ENCODE data around the gene PTGS1.
"Not testable (repeated sequence)": the region's sequence is repeated elsewhere in the genome, so short reads cannot be mapped to it uniquely, and the experiment has no call there.

PTGS1 gene

DNA sequence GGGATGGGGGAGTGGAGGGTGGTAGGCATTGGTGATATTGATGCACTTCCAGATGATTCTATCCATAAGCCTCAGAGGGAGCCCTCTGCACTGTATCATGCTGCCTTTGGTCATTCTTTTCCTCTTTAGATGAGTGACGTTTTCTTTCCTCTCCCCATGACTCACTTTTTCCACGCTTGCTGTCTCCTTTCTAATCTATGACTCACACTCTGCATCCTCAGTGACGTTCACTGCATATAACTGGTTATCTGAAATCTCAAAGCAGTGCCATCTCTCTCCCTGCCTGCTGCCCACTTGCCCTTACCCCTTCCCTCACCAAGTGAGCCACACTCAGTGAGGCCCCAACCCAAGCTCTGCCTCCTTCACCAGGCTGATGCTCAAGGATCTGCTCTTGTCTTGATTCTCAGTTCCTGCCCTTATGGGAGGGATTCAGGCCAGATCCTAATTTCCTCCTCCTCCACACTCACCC lies 31.6 kb downstream of the PTGS1 start:
- no peak overlapping the region for H3K9ac ChIP-seq (ENCODE audit: low read length)
- H3K9me3 ChIP-seq (ENCODE audit: insufficient read depth, low read length), result no peaks in the 10 kb centered on the region
- no peak overlapping the region for H3K4me3 ChIP-seq (ENCODE audit: insufficient read depth, low read length, poor library complexity, severe bottlenecking)
- no peaks in the 10 kb centered on the region for H3K27me3 ChIP-seq (ENCODE audit: low read length)
- H3F3A ChIP-seq (ENCODE audit: insufficient read depth), result no peaks in the 10 kb centered on the region
- no peaks in the 10 kb centered on the region for H3K9me2 ChIP-seq (replicated peaks; ENCODE audit: insufficient read depth, low read length)
- no peaks in the 10 kb centered on the region for H3K79me2 ChIP-seq (ENCODE audit: insufficient read depth, low read length)
- no peak overlapping the region for H3K27ac ChIP-seq (ENCODE audit: low read depth, low read length)
- no peaks in the 10 kb centered on the region for H4K20me1 ChIP-seq (ENCODE audit: low read depth, low read length)
- no peak for TF ChIP-seq CTCF (IDR thresholded peaks at IDR 0.05; ENCODE audit: insufficient read depth, low read length, poor library complexity, severe bottlenecking)
- TF ChIP-seq EZH2phosphoT487 (conservative IDR thresholded peaks at IDR 0.05; ENCODE audit: low read length), result no peak
- no peaks in the 10 kb centered on the region for H3K36me3 ChIP-seq (ENCODE audit: low read length)
- no peak overlapping the region for H2AFZ ChIP-seq (ENCODE audit: low read depth, low read length, severe bottlenecking)
- no peak overlapping the region for H3K4me2 ChIP-seq (ENCODE audit: low read depth, low read length, poor library complexity, severe bottlenecking)

- no peak overlapping the region for H2AFZ ChIP-seq (ENCODE audit: low read depth, low read length, severe bottlenecking)
- no peaks in the 10 kb centered on the region for H3K9me3 ChIP-seq (ENCODE audit: insufficient read depth, low read length)
- H3K27me3 ChIP-seq (ENCODE audit: low read length), result no peaks in the 10 kb centered on the region
- H3K36me3 ChIP-seq (ENCODE audit: low read length), result no peaks in the 10 kb centered on the region
- no peak overlapping the region for H3K27ac ChIP-seq (ENCODE audit: low read depth, low read length)
- H3K79me2 ChIP-seq (ENCODE audit: insufficient read depth, low read length), result no peaks in the 10 kb centered on the region
- H4K20me1 ChIP-seq (ENCODE audit: low read depth, low read length), result no peaks in the 10 kb centered on the region
- TF ChIP-seq EZH2phosphoT487 (conservative IDR thresholded peaks at IDR 0.05; ENCODE audit: low read length) (no peak), CTCF (IDR thresholded peaks at IDR 0.05; ENCODE audit: insufficient read depth, low read length, poor library complexity, severe bottlenecking) (no peak)
- H3F3A ChIP-seq (ENCODE audit: insufficient read depth), result no peaks in the 10 kb centered on the region
- no peaks in the 10 kb centered on the region for H3K9me2 ChIP-seq (replicated peaks; ENCODE audit: insufficient read depth, low read length)
- H3K4me2 ChIP-seq (ENCODE audit: low read depth, low read length, poor library complexity, severe bottlenecking), result no peak overlapping the region
- H3K4me3 ChIP-seq (ENCODE audit: insufficient read depth, low read length, poor library complexity, severe bottlenecking), result no peak overlapping the region
- H3K9ac ChIP-seq (ENCODE audit: low read length), result no peak overlapping the region
These were observed 32.0 kb downstream of the PTGS1 start for GRCh38 chr9:122402874-122403273.

DNA sequence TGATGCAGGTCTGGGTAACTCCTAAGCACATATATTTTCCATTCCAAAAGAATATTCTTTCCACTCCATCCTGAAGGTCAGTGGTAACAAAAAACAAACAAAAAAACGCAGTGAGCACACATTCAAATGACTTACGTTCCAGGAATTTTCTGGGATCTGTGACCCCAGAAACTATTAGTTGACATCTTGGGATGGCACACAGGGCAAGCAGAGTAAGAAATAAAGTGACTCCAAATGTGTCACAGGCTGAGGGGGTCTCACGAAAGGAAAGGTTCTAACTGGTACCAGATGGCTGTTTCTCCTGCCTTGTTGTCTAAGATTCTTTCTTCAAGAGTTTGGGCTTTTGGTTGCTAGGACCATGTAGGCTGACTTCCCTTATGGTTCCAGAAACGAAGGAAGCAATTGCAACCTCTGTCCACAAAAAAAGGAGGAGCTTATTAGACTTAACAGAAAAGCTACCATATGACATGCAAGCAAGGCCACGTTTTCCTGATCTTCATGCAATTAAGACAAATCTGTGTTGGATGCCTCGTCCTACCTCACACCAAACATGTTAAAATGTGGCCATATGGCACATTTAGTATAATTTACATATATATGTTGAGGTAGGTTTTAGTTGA lies 32.7 kb downstream of the PTGS1 start:
- Histone ChIP-seq H3K4me2 (ENCODE audit: low read depth, low read length, poor library complexity, severe bottlenecking) (no peak overlapping the region), H3K9me3 (ENCODE audit: insufficient read depth, low read length) (no peaks in the 10 kb centered on the region), H3K9ac (ENCODE audit: low read length) (no peak overlapping the region), H2AFZ (ENCODE audit: low read depth, low read length, severe bottlenecking) (no peak overlapping the region), H3K36me3 (ENCODE audit: low read length) (no peaks in the 10 kb centered on the region), H4K20me1 (ENCODE audit: low read depth, low read length) (no peaks in the 10 kb centered on the region), H3K27ac (ENCODE audit: low read depth, low read length) (no peak overlapping the region), H3K79me2 (ENCODE audit: insufficient read depth, low read length) (no peaks in the 10 kb centered on the region), H3K27me3 (ENCODE audit: low read length) (no peaks in the 10 kb centered on the region), H3K4me3 (ENCODE audit: insufficient read depth, low read length, poor library complexity, severe bottlenecking) (no peak overlapping the region), H3K9me2 (replicated peaks; ENCODE audit: insufficient read depth, low read length) (no peaks in the 10 kb centered on the region), H3F3A (ENCODE audit: insufficient read depth) (no peaks in the 10 kb centered on the region)
- no peak for TF ChIP-seq CTCF (IDR thresholded peaks at IDR 0.05; ENCODE audit: insufficient read depth, low read length, poor library complexity, severe bottlenecking)
- no peak for TF ChIP-seq EZH2phosphoT487 (conservative IDR thresholded peaks at IDR 0.05; ENCODE audit: low read length)

GRCh38 chr9:122405304-122406069 lies 34.7 kb downstream of the PTGS1 start:
- not testable (repeated sequence) for H3K4me3 ChIP-seq (ENCODE audit: insufficient read depth, low read length, poor library complexity, severe bottlenecking); H3K9me3 ChIP-seq (ENCODE audit: insufficient read depth, low read length); H3K27ac ChIP-seq (ENCODE audit: low read depth, low read length); H3K27me3 ChIP-seq (ENCODE audit: low read length); H3K36me3 ChIP-seq (ENCODE audit: low read length); H4K20me1 ChIP-seq (ENCODE audit: low read depth, low read length); H3K9ac ChIP-seq (ENCODE audit: low read length); H2AFZ ChIP-seq (ENCODE audit: low read depth, low read length, severe bottlenecking); H3F3A ChIP-seq (ENCODE audit: insufficient read depth); H3K9me2 ChIP-seq (replicated peaks; ENCODE audit: insufficient read depth, low read length); H3K79me2 ChIP-seq (ENCODE audit: insufficient read depth, low read length); H3K4me2 ChIP-seq (ENCODE audit: low read depth, low read length, poor library complexity, severe bottlenecking)

Measured in SU-DHL-6 (cell line).